HEK293T (cell line): ENCODE measurements around the gene ZNF587B.

Experiments
- ARNT ChIP-seq: fragments of 450-650 bp; IDR thresholded peaks from 2 replicates; pipeline ENCODE4 v1.6.1; 2017; ENCODE audit warnings: mild to moderate bottlenecking
- ELF4 ChIP-seq: fragments of 450-650 bp; IDR thresholded peaks from 2 replicates; pipeline ENCODE4 v1.6.1; 2017; ENCODE audit warnings: antibody characterized with exemption
- FOXA1 ChIP-seq: fragments of 450-650 bp; IDR thresholded peaks from 2 replicates; pipeline ENCODE4 v1.6.1; 2016; ENCODE audit warnings: mild to moderate bottlenecking
- FOXK2 ChIP-seq: fragments of 450-650 bp; IDR thresholded peaks from 2 replicates; pipeline ENCODE4 v1.6.1; 2016; ENCODE audit warnings: mild to moderate bottlenecking
- FOXM1 ChIP-seq: fragments of 450-650 bp; IDR thresholded peaks from 2 replicates; pipeline ENCODE4 v1.6.1; 2017; ENCODE audit warnings: mild to moderate bottlenecking, borderline replicate concordance
- HDGF ChIP-seq: fragments of 450-650 bp; IDR thresholded peaks from 2 replicates; pipeline ENCODE4 v1.6.1; 2017; ENCODE audit warnings: antibody characterized with exemption, borderline replicate concordance
- L3MBTL2 ChIP-seq: fragments of 450-650 bp; conservative IDR thresholded peaks from 2 replicates; pipeline ENCODE4 v1.6.1; 2016; ENCODE audit warnings: mild to moderate bottlenecking
- PKNOX1 ChIP-seq: fragments of 450-650 bp; IDR thresholded peaks from 2 replicates; pipeline ENCODE4 v1.6.1; 2016
- SP1 ChIP-seq: fragments of 450-650 bp; IDR thresholded peaks from 2 replicates; pipeline ENCODE4 v1.6.1; 2017
- SUZ12 ChIP-seq: fragments of 450-650 bp; IDR thresholded peaks from 2 replicates; pipeline ENCODE4 v1.6.1; 2016; ENCODE audit warnings: mild to moderate bottlenecking
- TARDBP ChIP-seq: fragments of 450-650 bp; IDR thresholded peaks from 2 replicates; pipeline ENCODE4 v1.6.1; 2016

DNA sequence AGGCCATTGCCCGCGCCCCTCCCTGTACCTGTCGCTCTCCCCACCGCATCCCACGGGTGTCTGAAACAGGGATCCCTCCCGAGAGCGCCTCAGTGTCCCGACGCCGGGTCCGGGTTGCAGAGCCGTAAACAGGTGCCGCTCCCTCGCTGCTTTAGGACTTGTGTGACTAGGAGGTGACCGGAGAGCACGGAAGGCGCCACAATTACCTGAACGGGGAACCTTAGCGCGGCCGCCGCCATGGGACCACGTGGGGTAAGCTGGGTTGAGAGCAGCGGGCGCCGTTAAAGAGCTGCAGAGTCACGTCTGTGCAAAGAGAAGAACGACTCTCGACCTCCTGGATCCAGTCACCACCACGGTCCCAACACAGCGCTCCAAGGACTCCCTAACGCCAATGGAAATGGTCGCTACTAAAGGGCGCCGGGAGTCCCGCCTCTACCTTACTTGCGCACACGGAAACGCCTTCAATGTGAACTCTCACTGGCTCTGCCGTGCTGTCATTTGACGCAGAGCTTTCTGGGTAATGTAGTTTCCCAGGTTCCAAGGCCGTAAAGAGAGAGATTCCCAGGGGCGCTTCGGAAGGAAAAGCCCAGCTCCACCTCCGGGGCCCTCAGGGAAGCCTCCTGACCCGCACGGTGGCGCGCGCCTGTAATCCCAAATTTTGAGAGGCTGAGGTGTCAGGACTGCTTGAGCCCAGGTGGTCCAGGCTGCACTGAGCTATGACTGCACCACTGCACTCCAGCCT is 15.4 kb upstream of the ZNF587B start, which contains the start of gene ZNF552:
- TF ChIP-seq FOXK2 (no peak), HDGF (no peak), ARNT (no peak), PKNOX1 (peak; percentile 98), SUZ12 (no peak), ELF4 (peak; percentile 83), FOXA1 (no peak), TARDBP (no peak), SP1 (no peak), FOXM1 (no peak), L3MBTL2 (no peak)
